ENCODE results near the gene UFM1. TPM values are rescaled to one million over a fixed set of nuclear protein-coding genes. Genes with fewer than 3 reads are reported as not detected.

UFM1 gene
- 128 and 129 TPM in 2 replicates for total RNA-seq
- 80.4 and 89.5 TPM in 2 replicates for polyA plus RNA-seq

DNA sequence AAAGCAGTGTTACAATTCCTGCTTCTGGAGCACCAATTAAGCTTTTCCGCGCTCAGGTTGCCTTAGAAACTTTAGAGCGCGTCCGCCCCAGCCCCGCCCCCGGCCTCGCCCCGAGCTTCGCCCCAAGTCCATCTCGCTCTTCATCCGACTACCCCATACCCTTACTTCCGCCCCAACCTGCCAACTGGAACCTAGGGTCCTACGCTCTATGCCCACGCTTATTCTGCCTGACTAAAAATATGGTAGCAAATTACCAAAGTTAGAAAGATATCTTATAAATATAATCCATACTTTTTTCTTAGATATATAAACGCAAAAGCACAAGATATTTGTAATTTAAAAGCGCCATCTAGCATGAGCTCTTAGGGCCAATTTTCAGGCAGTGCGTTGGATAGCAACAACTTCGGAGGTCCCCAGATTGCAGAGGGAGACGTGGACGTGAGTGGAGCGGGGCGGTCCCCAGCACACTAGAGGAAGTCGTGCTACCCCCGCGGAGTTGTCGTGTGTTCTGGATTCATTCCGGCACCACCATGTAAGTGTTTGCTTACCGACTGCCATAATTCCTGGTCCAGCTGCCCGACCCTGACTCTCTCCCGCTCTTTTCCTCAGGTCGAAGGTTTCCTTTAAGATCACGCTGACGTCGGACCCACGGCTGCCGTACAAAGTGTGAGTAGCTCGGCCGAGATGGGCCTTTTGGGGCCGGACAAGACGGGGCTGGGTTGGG lies at the start of gene UFM1:
Gene UFM1 (plus strand): TSS at position 462 of the 724 bp plus-strand sequence. CDS start 69 bp downstream, at position 531.
- Histone ChIP-seq H4K20me1 (ENCODE audit: insufficient read depth, poor library complexity, severe bottlenecking) (no peaks in the 10 kb centered on the region), H3K4me1 (ENCODE audit: insufficient read depth) (peaks cover 11% of the 10 kb centered on the region), H2AFZ (peak within 1 kb of the TSS; percentile 74), H3K79me2 (peaks cover 32% of the 10 kb centered on the region), H3K4me2 (peak within 1 kb of the TSS; percentile 86), H3K27me3 (no peaks in the 10 kb centered on the region), H3K4me3 (peak within 1 kb of the TSS; percentile 40), H3K36me3 (replicated peaks; ENCODE audit: insufficient read depth, low read depth) (no peaks in the 10 kb centered on the region), H3K9me2 (replicated peaks; ENCODE audit: insufficient read depth) (no peaks in the 10 kb centered on the region), H3K9me3 (ENCODE audit: low read depth) (no peaks in the 10 kb centered on the region), H3K27ac (peak within 1 kb of the TSS; percentile 88)
- DNase-seq (ENCODE audit: low spot score): peak; percentile 95
- no peak for TF ChIP-seq EZH2phosphoT487 (IDR thresholded peaks at IDR 0.05; ENCODE audit: low read depth, severe bottlenecking, unreplicated experiment)
- no peak for TF ChIP-seq CTCF (IDR thresholded peaks at IDR 0.05; ENCODE audit: poor library complexity)
- TF ChIP-seq EZH2 (IDR thresholded peaks at IDR 0.05; ENCODE audit: borderline replicate concordance): no peak
- 1% methylated on average over 41 of the region's 41 CpGs for WGBS (ENCODE audit: low lambda C conversion rate, missing lambda C conversion rate)

GRCh38 chr13:38301236-38301635 lies 48.4 kb upstream of the UFM1 start:
- no peak for TF ChIP-seq EZH2 (IDR thresholded peaks at IDR 0.05; ENCODE audit: borderline replicate concordance)
- no peak for TF ChIP-seq EZH2phosphoT487 (IDR thresholded peaks at IDR 0.05; ENCODE audit: low read depth, severe bottlenecking, unreplicated experiment)
- TF ChIP-seq CTCF (IDR thresholded peaks at IDR 0.05; ENCODE audit: poor library complexity): no peak
- H3K4me1 ChIP-seq (ENCODE audit: insufficient read depth): no peaks in the 10 kb centered on the region
- H3K4me3 ChIP-seq: no peak overlapping the region
- H3K36me3 ChIP-seq (replicated peaks; ENCODE audit: insufficient read depth, low read depth): no peaks in the 10 kb centered on the region
- no peaks in the 10 kb centered on the region for H3K27me3 ChIP-seq
- H3K9me2 ChIP-seq (replicated peaks; ENCODE audit: insufficient read depth): no peaks in the 10 kb centered on the region
- H3K4me2 ChIP-seq: no peak overlapping the region
- H2AFZ ChIP-seq: no peak overlapping the region
- 76% methylated on average over 4 of the region's 4 CpGs for WGBS (ENCODE audit: low lambda C conversion rate, missing lambda C conversion rate)
- H3K79me2 ChIP-seq: no peaks in the 10 kb centered on the region
- no peak overlapping the region for H3K27ac ChIP-seq
- H3K9me3 ChIP-seq (ENCODE audit: low read depth): no peaks in the 10 kb centered on the region
- no peak for DNase-seq (ENCODE audit: low spot score)
- no peaks in the 10 kb centered on the region for H4K20me1 ChIP-seq (ENCODE audit: insufficient read depth, poor library complexity, severe bottlenecking)

DNA sequence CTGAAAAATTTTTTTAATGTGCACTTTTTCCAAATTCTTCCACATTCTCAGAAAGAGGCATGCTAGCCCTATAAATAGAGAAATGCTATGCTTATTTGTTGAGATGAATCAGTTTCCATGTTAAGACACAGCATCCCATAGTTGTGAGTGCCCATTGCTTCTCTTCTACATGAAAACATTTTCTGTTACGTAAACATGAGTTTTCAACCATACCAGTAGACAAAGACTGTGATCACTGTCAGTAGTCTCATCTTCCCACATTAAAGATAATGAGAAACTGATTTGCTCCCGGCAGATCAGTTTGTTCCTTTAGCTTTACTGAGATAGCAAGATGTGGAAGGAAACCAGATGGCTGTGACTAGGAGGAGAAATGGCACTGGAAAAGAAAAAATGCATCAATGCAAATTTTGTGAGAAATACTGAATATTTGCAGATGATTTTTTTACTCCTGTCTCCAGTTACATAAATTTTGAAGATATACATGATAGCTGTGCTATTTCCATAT lies 45.8 kb upstream of the UFM1 start:
- no peak for TF ChIP-seq EZH2 (IDR thresholded peaks at IDR 0.05; ENCODE audit: borderline replicate concordance)
- no peak for TF ChIP-seq EZH2phosphoT487 (IDR thresholded peaks at IDR 0.05; ENCODE audit: low read depth, severe bottlenecking, unreplicated experiment)
- no peak for TF ChIP-seq CTCF (IDR thresholded peaks at IDR 0.05; ENCODE audit: poor library complexity)
- Histone ChIP-seq H3K79me2 (no peaks in the 10 kb centered on the region), H4K20me1 (ENCODE audit: insufficient read depth, poor library complexity, severe bottlenecking) (no peaks in the 10 kb centered on the region), H3K9me3 (ENCODE audit: low read depth) (no peaks in the 10 kb centered on the region), H3K4me3 (no peak overlapping the region), H3K27ac (no peak overlapping the region), H3K4me1 (ENCODE audit: insufficient read depth) (no peaks in the 10 kb centered on the region), H3K9me2 (replicated peaks; ENCODE audit: insufficient read depth) (no peaks in the 10 kb centered on the region), H2AFZ (no peak overlapping the region), H3K36me3 (replicated peaks; ENCODE audit: insufficient read depth, low read depth) (no peaks in the 10 kb centered on the region), H3K27me3 (no peaks in the 10 kb centered on the region), H3K4me2 (no peak overlapping the region)
- DNase-seq (ENCODE audit: low spot score): no peak
- WGBS (ENCODE audit: low lambda C conversion rate, missing lambda C conversion rate): 47% methylated on average over 2 of the region's 2 CpGs
